ENCODE results near the gene POLL.

The POLL gene

GRCh38 chr10:101561068-101561915, 26.8 kb downstream of the POLL start:
- Histone ChIP-seq H3K27ac (no peak overlapping the region), H3K36me3 (no peaks in the 10 kb centered on the region)

GRCh38 chr10:101560298-101561067, 27.6 kb downstream of the POLL start:
- no peak for TF ChIP-seq CTCF (IDR thresholded peaks at IDR 0.05; ENCODE audit: low read depth, low read length)
- Histone ChIP-seq H3K27ac (no peak overlapping the region), H3K9me3 (ENCODE audit: severe bottlenecking) (no peaks in the 10 kb centered on the region), H3K27me3 (ENCODE audit: insufficient read depth, low read depth, severe bottlenecking) (no peaks in the 10 kb centered on the region), H3K36me3 (peaks cover 2% of the 10 kb centered on the region; the same call in 1 of the 2 replicates), H3K4me3 (ENCODE audit: low read depth, low read length) (no peak overlapping the region)
- DNase-seq, result no peak

More at GRCh38 chr10:101561068-101561915, 26.8 kb downstream of the POLL start:
- H3K27me3 ChIP-seq (ENCODE audit: insufficient read depth, low read depth, severe bottlenecking), result no peaks in the 10 kb centered on the region
- H3K4me3 ChIP-seq (ENCODE audit: low read depth, low read length), result no peak overlapping the region
- no peaks in the 10 kb centered on the region for H3K9me3 ChIP-seq (ENCODE audit: severe bottlenecking)
- DNase-seq, result no peak
- no peak for TF ChIP-seq CTCF (IDR thresholded peaks at IDR 0.05; ENCODE audit: low read depth, low read length)

- Histone ChIP-seq H3K4me3 (ENCODE audit: low read depth, low read length) (no peak overlapping the region), H3K27me3 (ENCODE audit: insufficient read depth, low read depth, severe bottlenecking) (no peaks in the 10 kb centered on the region), H3K36me3 (peaks cover 7% of the 10 kb centered on the region; the same call in 1 of the 2 replicates), H3K9me3 (ENCODE audit: severe bottlenecking) (no peaks in the 10 kb centered on the region), H3K27ac (no peak overlapping the region)
- no peak for DNase-seq
- no peak for TF ChIP-seq CTCF (IDR thresholded peaks at IDR 0.05; ENCODE audit: low read depth, low read length)
These were observed 28.3 kb downstream of the POLL start for GRCh38 chr10:101559596-101560297.

GRCh38 chr10:101558671-101559595, 29.1 kb downstream of the POLL start:
- no peak for DNase-seq
- no peak overlapping the region for H3K27ac ChIP-seq

More at GRCh38 chr10:101558671-101559595, 29.1 kb downstream of the POLL start:
- peaks cover 13% of the 10 kb centered on the region for H3K36me3 ChIP-seq
- no peaks in the 10 kb centered on the region for H3K27me3 ChIP-seq (ENCODE audit: insufficient read depth, low read depth, severe bottlenecking)
- no peak overlapping the region for H3K4me3 ChIP-seq (ENCODE audit: low read depth, low read length)
- no peaks in the 10 kb centered on the region for H3K9me3 ChIP-seq (ENCODE audit: severe bottlenecking)
- TF ChIP-seq CTCF (IDR thresholded peaks at IDR 0.05; ENCODE audit: low read depth, low read length), result no peak

All from WERI-Rb-1 (cell line).